ENCODE data around the gene SERPINA5. TPM values are rescaled to one million over a fixed set of nuclear protein-coding genes. Genes with fewer than 3 reads are reported as not detected.

SERPINA5 gene
- total and polyA plus RNA-seq, 2 of the 13 experiments (the other 11 are each of a cell fraction or from before 2014, with no cell fraction given): 449 to 498 TPM

- TF ChIP-seq ZNF3 (CRISPR knock-in tag; IDR thresholded peaks at IDR 0.05) (no peak), ZNF709 (CRISPR knock-in tag; IDR thresholded peaks at IDR 0.05) (no peak), BRF2 (CRISPR knock-in tag; IDR thresholded peaks at IDR 0.05) (no peak), RELA (CRISPR knock-in tag; IDR thresholded peaks at IDR 0.05) (no peak), TGIF2 (CRISPR knock-in tag; IDR thresholded peaks at IDR 0.05) (peak; percentile 58; the same call in 1 of the 2 replicates), ZNF598 (CRISPR knock-in tag; IDR thresholded peaks at IDR 0.05; ENCODE audit: borderline replicate concordance) (no peak), MED8 (CRISPR knock-in tag; IDR thresholded peaks at IDR 0.05; ENCODE audit: insufficient replicate concordance) (no peak), KDM1A (CRISPR knock-in tag; IDR thresholded peaks at IDR 0.05) (no peak), TFE3 (CRISPR knock-in tag; IDR thresholded peaks at IDR 0.05) (no peak), GATAD1 (CRISPR knock-in tag; IDR thresholded peaks at IDR 0.05) (no peak), TCF12 (IDR thresholded peaks at IDR 0.05) (no peak), TCF12 (CRISPR knock-in tag; IDR thresholded peaks at IDR 0.05) (no peak), MTA3 (CRISPR knock-in tag; IDR thresholded peaks at IDR 0.05) (no peak), HDAC2 (CRISPR knock-in tag; IDR thresholded peaks at IDR 0.05) (no peak), GMEB1 (CRISPR knock-in tag; IDR thresholded peaks at IDR 0.05; ENCODE audit: borderline replicate concordance) (no peak), GRHL1 (CRISPR knock-in tag; conservative IDR thresholded peaks at IDR 0.05) (no peak), ERF (CRISPR knock-in tag; IDR thresholded peaks at IDR 0.05) (0 out of 2 replicates have a peak, but pooled peaks have one; percentile 15), TIGD3 (CRISPR knock-in tag; IDR thresholded peaks at IDR 0.05; ENCODE audit: borderline replicate concordance) (no peak), ZNF296 (CRISPR knock-in tag; conservative IDR thresholded peaks at IDR 0.05) (no peak), ATF7-NPFF (CRISPR knock-in tag; IDR thresholded peaks at IDR 0.05; ENCODE audit: low read depth) (no peak), SP1 (IDR thresholded peaks at IDR 0.05) (no peak), SP1 (CRISPR knock-in tag; IDR thresholded peaks at IDR 0.05) (no peak), RFX1 (IDR thresholded peaks at IDR 0.05) (no peak), BRD4 (CRISPR knock-in tag; IDR thresholded peaks at IDR 0.05) (no peak)
These were observed 41.0 kb upstream of the SERPINA5 start (continued) for GRCh38 chr14:94540031-94540794.
